ENCODE data around the gene DNAH1. TPM values are rescaled to one million over a fixed set of nuclear protein-coding genes. Genes with fewer than 3 reads are reported as not detected.

The DNAH1 gene
- total and polyA plus RNA-seq, 2 of the 13 experiments (the other 11 are each of a cell fraction or from before 2014, with no cell fraction given) = 0.64 to 3.5 TPM

DNA sequence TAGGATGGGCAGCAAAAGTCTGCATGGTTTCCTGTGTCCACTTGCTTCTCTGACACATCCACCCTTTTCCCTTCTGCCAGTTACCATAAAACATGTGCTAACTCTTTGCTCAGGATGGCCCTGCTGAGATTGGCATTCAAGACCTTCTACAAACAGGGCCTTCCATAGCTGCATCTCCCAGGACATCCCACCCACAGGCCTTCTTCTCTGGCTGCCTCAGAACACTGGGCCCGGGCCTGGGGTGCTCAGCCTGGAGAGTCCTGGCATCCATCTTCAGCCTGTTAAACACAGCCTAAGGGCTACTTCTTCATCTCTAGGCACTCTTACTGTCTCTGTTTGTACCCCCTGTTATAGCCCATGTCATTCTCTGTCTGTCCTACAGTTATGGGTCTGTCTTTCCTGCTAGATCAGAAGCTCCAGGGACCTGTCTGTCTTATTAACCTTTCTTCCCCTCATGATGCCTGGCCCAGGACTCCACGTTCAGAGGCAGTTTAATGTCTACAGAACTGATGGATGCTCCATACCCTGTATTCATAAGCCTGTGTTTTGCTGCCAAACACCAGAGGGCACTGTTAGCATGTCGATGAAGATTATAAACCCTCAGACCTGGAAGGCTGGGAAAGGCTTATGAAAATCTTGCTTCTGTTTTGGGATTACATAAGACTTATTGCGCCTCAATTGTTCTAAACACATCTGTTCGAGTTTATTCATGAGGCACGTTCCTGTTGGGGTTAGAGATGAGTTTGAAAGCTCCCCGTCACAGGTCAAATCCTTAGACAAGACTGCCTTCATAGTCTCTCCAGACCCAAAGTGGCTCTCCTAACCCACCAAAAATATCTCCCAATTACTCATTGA is 112.3 kb downstream of the DNAH1 start (continued):
- TF ChIP-seq PRMT3 (CRISPR knock-in tag; IDR thresholded peaks at IDR 0.05; ENCODE audit: borderline replicate concordance, low read depth) (no peak), FOXA3 (CRISPR knock-in tag; IDR thresholded peaks at IDR 0.05) (peak; percentile 34; the same call in 1 of the 2 replicates), HHEX (CRISPR knock-in tag; IDR thresholded peaks at IDR 0.05) (no peak), RARA (CRISPR knock-in tag; IDR thresholded peaks at IDR 0.05) (peak; percentile 22; the same call in 1 of the 2 replicates), RAD21 (CRISPR knock-in tag; IDR thresholded peaks at IDR 0.05) (peak; percentile 73), ERF (CRISPR knock-in tag; IDR thresholded peaks at IDR 0.05) (0 out of 2 replicates have a peak, but pooled peaks have one; percentile 29), SOX13 (IDR thresholded peaks at IDR 0.05) (no peak), SOX13 (CRISPR knock-in tag; conservative IDR thresholded peaks at IDR 0.05 in 1 of 2, IDR thresholded peaks at IDR 0.05 in 1 of 2) (peak in 1 of 2 experiments; percentile 45; a peak in 1 of 4 replicates), ETV5 (CRISPR knock-in tag; IDR thresholded peaks at IDR 0.05; ENCODE audit: borderline replicate concordance) (0 out of 2 replicates have a peak, but pooled peaks have one; percentile 17), THAP11 (CRISPR knock-in tag; IDR thresholded peaks at IDR 0.05) (no peak), ZNF772 (CRISPR knock-in tag; IDR thresholded peaks at IDR 0.05) (peak; percentile 34; the same call in 1 of the 2 replicates), ELF3 (CRISPR knock-in tag; IDR thresholded peaks at IDR 0.05) (peak; percentile 41; the same call in 1 of the 2 replicates), KAT8 (CRISPR knock-in tag; IDR thresholded peaks at IDR 0.05) (peak; percentile 31; the same call in 1 of the 2 replicates), PHF5A (CRISPR knock-in tag; IDR thresholded peaks at IDR 0.05; ENCODE audit: low read depth, unreplicated experiment) (peak; percentile 55), ZMAT3 (CRISPR knock-in tag; conservative IDR thresholded peaks at IDR 0.05) (no peak), IKZF4 (CRISPR knock-in tag; IDR thresholded peaks at IDR 0.05; ENCODE audit: borderline replicate concordance, low read depth, not compliant biosample characterization) (peak; percentile 41), MXI1 (IDR thresholded peaks at IDR 0.05; ENCODE audit: borderline replicate concordance, low read depth, low read length) (0 out of 3 replicates have a peak, but pooled peaks have one; percentile 30), ZNF253 (CRISPR knock-in tag; IDR thresholded peaks at IDR 0.05; ENCODE audit: borderline replicate concordance) (no peak), SMAD3 (CRISPR knock-in tag; IDR thresholded peaks at IDR 0.05) (0 out of 2 replicates have a peak, but pooled peaks have one; percentile 44), CREB1 (IDR thresholded peaks at IDR 0.05) (no peak), CREB1 (CRISPR knock-in tag; IDR thresholded peaks at IDR 0.05) (no peak), SMC3 (IDR thresholded peaks at IDR 0.05; ENCODE audit: low read length) (peak; percentile 93)
- TF ChIP-seq, protein P1, sequence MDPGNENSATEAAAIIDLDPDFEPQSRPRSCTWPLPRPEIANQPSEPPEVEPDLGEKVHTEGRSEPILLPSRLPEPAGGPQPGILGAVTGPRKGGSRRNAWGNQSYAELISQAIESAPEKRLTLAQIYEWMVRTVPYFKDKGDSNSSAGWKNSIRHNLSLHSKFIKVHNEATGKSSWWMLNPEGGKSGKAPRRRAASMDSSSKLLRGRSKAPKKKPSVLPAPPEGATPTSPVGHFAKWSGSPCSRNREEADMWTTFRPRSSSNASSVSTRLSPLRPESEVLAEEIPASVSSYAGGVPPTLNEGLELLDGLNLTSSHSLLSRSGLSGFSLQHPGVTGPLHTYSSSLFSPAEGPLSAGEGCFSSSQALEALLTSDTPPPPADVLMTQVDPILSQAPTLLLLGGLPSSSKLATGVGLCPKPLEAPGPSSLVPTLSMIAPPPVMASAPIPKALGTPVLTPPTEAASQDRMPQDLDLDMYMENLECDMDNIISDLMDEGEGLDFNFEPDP (CRISPR knock-in tag; conservative IDR thresholded peaks at IDR 0.05) = 0 out of 2 replicates have a peak, but pooled peaks have one; percentile 22
- TF ChIP-seq, protein P2, sequence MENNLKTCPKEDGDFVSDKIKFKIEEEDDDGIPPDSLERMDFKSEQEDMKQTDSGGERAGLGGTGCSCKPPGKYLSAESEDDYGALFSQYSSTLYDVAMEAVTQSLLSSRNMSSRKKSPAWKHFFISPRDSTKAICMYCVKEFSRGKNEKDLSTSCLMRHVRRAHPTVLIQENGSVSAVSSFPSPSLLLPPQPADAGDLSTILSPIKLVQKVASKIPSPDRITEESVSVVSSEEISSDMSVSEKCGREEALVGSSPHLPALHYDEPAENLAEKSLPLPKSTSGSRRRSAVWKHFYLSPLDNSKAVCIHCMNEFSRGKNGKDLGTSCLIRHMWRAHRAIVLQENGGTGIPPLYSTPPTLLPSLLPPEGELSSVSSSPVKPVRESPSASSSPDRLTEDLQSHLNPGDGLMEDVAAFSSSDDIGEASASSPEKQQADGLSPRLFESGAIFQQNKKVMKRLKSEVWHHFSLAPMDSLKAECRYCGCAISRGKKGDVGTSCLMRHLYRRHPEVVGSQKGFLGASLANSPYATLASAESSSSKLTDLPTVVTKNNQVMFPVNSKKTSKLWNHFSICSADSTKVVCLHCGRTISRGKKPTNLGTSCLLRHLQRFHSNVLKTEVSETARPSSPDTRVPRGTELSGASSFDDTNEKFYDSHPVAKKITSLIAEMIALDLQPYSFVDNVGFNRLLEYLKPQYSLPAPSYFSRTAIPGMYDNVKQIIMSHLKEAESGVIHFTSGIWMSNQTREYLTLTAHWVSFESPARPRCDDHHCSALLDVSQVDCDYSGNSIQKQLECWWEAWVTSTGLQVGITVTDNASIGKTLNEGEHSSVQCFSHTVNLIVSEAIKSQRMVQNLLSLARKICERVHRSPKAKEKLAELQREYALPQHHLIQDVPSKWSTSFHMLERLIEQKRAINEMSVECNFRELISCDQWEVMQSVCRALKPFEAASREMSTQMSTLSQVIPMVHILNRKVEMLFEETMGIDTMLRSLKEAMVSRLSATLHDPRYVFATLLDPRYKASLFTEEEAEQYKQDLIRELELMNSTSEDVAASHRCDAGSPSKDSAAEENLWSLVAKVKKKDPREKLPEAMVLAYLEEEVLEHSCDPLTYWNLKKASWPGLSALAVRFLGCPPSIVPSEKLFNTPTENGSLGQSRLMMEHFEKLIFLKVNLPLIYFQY (CRISPR knock-in tag; IDR thresholded peaks at IDR 0.05; ENCODE audit: borderline replicate concordance) = 0 out of 2 replicates have a peak, but pooled peaks have one; percentile 21
